Measurements from ENCODE around the gene MTMR3.
"Not testable (repeated sequence)": the region's sequence is repeated elsewhere in the genome, so short reads cannot be mapped to it uniquely, and the experiment has no call there.

Gene MTMR3

GRCh38 chr22:29972121-29972520 is 89.1 kb downstream of the MTMR3 start:
- no peak for DNase-seq

DNA sequence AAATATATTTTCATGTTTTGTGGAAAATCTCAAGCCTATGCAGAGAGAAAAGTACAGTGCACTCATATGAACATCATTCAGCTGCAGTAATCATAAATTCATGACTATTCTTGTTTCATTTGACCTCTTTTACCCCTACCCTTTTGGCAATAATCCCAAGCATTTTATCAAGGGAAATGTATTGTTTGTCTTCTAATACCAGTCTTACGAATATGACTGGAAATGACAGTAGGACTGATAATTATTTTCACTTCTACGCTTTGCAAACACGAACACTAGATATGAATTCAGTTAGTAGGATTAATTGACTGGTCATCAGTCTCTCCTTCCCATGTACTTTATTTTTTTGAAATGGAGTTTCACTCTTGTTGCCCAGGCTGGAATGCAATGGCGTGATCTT is 90.3 kb downstream of the MTMR3 start:
- no peak for DNase-seq

DNA sequence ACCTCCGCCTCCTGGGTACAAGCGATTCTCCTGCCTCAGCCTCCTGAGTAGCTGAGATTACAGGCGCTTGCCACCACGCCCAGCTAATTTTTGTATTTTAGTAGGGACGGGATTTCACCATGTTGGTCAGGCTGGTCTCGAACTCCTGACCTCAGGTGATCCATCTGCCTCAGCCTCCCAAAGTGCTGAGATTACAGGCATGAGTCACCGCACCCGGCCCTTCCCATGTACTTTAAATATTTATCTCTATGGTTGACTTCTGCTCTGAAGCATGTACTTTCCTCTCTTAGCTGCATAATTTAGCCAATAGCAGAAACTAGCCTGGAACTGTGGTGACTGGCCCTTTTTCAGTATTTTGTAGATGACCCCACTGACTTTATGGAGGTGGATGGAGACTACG is 90.7 kb downstream of the MTMR3 start:
- not testable (repeated sequence) for DNase-seq

- no peak for DNase-seq
These were observed 92.5 kb downstream of the MTMR3 start for GRCh38 chr22:29975494-29975893.

GRCh38 chr22:29977107-29977506 is 94.1 kb downstream of the MTMR3 start:
- DNase-seq = no peak

- DNase-seq = no peak
These were observed 96.9 kb downstream of the MTMR3 start for GRCh38 chr22:29979777-29980321.

DNA sequence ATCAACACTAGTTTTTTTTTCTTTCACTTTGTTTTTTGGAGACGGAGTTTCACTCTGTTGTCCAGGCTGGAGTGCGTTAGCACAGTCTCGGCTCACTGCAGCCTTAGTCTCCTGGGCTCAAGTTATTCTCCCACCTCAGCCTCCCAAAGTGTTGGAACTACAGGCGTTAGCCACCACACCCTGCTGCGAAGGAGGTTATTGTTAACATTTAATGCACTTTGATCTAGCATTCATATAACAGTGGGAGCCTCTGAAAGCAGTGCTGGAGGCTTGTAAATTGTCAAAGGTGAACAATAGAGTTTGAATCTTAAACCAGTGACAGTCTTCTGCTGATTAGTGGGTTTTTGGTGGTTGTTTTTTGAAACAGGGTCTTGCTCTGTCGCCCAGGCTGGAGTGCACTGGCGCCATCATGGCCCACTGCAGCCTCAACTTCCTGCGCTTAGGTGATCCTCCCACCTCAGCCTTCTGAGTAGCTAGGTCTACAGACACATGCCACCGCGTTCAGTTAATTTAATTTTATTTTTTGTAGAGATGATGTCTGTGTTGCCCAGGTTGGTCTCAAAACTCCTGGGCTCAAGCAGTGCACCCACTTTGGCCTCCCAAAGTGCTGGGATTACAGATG is 100.4 kb downstream of the MTMR3 start:
- no peak for DNase-seq

DNA sequence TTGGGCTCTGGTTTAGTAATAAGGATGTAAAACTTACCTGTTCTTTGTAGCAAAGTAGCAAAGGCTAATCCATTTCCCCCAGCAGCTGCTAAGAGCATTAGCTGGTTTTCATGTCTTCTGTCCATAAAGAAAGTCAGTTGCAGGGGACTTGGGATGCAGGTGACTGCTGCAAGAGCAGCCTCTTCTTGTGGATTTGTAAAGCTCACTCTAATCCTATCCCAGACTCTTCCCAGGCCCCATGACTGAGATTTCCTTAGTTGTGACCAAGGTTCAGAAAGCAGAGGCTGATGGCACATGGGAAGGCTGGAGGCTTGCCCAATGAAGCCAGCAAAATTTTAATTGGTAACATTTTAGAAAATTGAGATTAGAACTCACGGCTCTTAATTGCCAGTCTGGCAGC is 102.9 kb downstream of the MTMR3 start:
- DNase-seq = no peak

DNA sequence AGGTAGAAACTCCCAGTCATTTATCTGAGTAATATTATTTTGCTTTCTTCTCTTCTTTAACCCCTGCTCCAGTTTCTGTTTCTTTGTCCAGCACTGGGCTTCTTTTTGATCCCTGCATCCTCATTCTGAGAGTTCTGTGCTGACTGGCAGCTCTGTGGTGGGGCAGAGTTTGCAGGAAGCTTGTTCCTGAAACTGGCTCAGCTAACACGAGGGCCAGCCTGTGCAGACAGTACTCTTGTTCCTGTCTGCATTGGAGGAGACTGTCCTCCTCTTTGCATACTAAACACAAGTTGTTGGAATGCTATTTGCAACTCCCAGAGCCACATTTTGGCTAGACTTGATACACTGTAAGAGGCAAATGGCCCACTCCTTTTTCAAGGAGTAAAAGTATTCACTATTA is 104.2 kb downstream of the MTMR3 start:
- no peak for DNase-seq

- DNase-seq = no peak
These were observed 105.7 kb downstream of the MTMR3 start for GRCh38 chr22:29988719-29989118.

DNA sequence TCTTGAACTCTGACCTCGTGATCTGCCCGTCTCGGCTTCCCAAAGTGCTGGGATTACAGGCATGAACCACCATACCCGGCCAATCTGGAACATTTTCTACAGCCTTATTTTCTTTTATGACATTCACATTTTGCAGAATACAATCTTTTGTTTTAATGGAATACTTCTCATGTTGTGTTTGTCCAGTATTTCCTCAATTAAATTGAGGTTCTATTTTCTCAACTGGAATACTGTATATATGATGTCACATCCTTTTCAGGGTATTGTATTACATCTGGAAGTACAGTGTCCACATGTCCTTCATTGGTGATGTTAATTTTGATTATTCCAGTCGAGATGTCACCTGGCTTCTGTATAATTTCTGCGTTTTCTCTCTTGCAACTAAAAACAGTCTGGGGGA is 106.5 kb downstream of the MTMR3 start:
- no peak for DNase-seq

DNA sequence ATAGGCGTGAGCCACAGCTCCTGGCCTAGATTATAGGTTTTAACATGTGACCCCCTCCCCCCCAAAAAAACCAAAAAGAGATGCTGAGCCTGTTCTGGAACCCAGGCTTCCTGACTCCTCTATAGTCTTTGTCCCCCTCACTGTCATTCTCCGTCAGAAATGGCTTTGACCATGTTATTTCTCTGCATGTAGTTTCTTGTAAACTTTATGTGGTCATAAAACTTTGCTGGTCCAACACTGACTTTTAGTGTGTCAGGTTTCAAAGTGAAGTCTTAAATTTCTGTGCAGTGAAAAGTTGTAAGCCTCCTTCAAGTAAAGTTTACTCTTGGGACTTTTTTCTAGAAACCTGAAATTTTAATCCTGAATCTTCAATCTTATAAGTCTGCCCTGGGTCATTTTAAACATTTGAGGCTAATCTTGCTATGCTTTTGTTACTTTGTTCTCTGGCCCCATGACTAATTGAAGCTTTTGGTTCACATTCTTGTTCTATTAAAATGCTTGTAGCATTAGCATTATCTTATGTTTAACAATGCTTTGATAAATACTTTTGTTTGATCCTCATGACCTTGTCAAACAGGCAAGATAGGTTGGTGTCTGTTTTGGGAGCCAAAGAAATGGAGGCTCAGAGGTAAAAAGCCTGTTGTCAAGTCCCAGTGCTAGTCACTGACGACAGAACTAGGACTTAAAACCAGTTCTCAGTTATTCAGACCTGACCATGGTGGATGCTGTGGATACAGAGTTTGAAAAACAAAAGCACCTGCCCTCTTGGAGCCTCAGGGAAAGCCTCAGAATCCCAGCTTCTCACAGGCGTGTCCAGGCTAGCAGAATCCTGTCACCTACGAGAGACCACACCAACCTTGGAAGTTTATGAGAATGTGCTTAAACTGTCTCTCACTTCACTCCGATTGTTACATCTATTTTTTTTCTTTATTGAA is 109.6 kb downstream of the MTMR3 start:
- no peak for DNase-seq

DNA sequence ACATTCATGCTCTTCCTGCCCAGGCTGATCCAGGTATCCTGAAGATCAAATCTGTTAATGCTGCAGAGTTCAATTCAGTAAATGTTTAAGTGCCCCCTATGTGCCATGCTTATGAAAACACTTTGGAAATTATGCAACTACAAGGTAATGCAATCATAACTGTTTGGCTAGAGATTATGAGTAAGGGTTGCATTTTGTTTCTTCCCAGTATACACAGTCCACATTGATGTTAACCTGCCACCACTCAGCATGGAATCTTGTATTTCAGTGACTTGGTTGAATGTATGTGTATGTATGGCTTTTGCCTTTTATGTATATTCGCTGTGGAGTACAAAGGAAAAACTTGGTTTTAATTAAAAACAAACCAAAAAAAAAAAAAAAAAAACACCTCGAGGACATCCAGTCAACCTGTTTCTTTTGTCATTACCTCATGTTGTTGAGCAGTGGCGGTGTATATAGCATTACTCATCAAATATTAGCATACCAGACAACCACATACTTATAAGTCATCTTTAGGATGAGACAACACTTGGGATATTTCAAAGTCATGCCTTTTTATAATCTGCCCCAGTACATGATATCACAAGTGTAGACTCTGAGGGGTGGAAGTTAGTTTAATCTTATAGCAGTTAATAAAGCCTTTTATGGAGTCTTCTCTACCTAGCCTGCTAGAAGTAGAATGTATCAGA is 111.2 kb downstream of the MTMR3 start:
- no peak for DNase-seq

DNA sequence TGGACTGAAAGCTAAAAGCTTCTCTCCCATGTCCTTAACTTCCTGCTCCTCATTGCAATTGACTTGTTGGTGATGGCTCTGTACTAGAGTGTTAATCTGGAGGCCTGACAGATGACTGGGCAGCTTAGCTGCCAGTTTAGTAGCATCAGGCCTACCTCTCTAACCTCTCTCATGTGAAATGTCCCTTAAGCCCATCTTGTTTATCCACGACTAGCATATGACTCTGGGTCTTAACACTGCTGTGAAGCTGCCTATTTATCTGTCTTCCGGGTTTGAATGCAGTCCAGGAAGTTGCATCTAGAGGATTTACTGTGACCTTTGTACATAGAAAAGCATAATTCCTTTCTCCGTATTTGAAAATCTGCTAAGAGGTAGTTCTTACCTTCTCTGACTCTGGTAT is 112.0 kb downstream of the MTMR3 start:
- no peak for DNase-seq

DNA sequence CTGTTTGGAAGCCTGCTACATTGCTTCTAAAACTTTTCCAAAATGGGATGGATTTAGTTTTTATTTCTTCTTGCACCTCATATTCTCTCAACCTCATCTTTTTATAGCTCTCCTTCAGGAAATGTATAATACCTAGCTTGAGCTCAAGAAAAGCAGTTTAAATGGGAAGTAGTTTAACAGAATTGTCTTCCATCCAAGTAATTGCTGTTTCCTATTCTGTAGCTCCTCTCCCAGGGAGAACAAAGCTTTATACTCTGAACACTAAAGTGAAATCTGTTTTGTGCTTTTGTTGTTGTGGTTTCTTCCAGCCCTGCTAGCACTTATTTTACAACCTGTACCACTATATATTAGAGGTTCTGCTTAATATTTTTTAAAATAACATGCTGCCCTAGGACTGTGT is 114.1 kb downstream of the MTMR3 start:
- DNase-seq = no peak

DNA sequence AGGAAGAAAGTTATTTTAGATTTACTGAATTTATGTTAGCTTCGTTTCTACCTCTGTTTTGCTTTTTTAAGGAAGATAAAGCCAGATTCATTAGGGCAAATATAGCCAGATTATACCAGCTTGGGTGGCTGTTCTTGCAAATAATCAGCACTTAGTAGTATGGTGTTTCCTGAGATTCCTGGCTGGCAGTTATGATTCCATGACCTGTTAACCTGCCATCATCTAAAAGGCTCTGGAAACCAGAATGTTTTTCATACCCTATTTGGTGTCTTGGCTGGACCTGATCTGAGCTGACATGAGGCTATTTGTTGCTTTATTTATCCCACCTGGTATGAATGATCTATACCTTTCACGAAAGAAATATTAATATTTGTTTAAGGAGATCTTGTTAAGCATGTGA is 114.5 kb downstream of the MTMR3 start:
- DNase-seq = no peak

DNA sequence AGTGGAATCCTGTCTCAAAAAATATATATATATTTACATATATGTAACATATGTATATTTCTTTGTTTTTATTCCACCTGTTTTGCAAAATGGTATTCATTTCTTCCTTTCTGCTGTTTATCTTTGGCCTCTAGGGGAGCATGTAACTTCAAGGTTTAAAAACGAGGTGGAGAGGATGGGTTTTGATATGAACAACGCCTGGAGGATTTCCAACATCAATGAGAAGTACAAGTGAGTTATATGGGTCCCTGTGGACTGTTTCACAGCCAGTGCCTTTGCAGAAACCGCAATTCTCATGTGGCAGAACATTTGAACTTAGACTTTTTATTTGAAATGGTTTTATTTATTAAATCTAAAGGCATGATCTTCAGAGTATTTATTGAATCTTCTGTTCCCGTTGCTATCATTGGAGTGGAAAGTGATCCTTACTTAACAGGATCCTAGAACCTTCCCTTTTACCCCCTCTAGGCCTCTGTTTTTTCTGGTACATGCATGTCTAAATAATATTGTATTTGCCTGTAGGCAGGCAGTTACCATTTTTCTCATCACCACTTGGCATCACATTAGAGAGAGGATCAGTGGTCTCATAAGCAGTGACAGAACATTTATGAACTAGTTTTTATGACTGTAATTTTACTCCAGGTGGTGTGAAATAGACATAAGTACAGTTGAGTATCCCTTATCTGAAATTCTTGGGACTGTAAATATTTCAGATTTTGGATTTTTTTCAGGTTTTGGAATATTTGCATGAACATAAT is 115.8 kb downstream of the MTMR3 start:
- no peak for DNase-seq

GRCh38 chr22:30000566-30000965 is 117.6 kb downstream of the MTMR3 start:
- DNase-seq = no peak

DNA sequence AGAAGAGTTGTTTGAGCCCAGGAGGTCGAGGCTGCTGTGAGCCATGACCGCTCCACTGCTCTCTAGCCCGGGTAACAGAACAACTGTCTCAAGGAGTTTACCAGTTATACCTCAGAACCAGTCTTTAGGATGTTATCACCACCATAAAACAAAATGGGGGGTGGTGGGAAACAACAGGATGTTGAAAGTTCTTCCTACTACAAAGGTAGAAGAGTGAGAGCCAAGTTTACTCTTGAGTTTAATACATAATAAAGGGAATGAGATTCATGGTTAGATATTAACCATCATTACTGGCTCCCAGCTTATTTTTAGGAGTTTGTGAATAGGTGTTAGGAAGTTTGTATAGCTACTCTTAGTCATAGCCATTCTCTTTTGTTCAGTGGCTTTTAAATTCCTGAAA is 118.5 kb downstream of the MTMR3 start:
- DNase-seq = no peak

GRCh38 chr22:30002861-30003486 is 120.0 kb downstream of the MTMR3 start:
- DNase-seq = no peak

DNA sequence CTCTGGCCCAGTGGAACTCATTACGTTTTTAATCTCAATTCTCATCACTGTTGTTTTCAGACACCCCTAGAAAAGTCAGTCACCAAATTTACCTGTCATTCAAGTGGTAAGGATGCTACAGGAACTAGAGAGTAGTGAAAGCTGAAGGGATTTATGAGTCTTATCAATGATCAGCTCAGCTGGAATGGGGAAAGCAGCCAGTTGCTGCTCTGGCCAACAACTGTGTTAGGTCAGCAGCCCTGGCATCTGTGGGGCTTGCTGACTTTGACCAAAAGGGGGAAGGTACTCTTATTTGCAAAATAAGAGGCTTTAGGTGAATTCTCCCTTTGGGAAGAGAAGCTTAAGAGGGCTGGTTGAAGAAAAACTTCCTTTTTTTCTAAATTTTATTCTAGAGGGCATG is 121.1 kb downstream of the MTMR3 start:
- no peak for DNase-seq

GRCh38 chr22:30004694-30005093 is 121.7 kb downstream of the MTMR3 start:
- peak; percentile 31 for DNase-seq

Measured in femur (tissue), 1 donor.